H1 (cell line): ENCODE data around the gene FANCD2. TPM values are rescaled to one million over a fixed set of nuclear protein-coding genes. Genes with fewer than 3 reads are reported as not detected.

ENCODE experiments used
- CTCF ChIA-PET: fragments of 300-600 bp; sonication (Branson Sonifier 250); formaldehyde crosslinking; loops from one replicate; lab custom pipeline; 2021; ENCODE audit not compliant: partially characterized antibody; lab: Charles Lee
- POLR2A ChIA-PET: fragments of 300-600 bp; sonication (Branson Sonifier 250); formaldehyde crosslinking; loops from one replicate; lab custom pipeline; 2021; ENCODE audit warnings: inconsistent platforms; ENCODE audit not compliant: partially characterized antibody; lab: Charles Lee
- DNase-seq, 2 experiments: peaks; one replicate each; pipeline versions ENCODE4 v3.0.0 to v3.0.0-alpha.2; 2010 to 2022; ENCODE audit warnings: low spot score in 2 of 2, low read depth in 1 of 2, mixed read lengths in 1 of 2
- FAIRE-seq: peaks from 2 replicates; lab custom pipeline; 2011; peaks lifted over from hg19 to GRCh38; lab: Jason Lieb, UNC
- H2AFZ ChIP-seq: 2 replicates; pipeline ENCODE4 v1.8.1; 2012; ENCODE audit warnings: low read length, inconsistent platforms
- H2AK5ac ChIP-seq: 2 replicates; pipeline ENCODE4 v1.6.1; 2013; ENCODE audit warnings: low read depth, low read length
- H2BK120ac ChIP-seq: replicated peaks from 2 replicates; pipeline ENCODE3; 2013; ENCODE audit warnings: low read depth, low read length, inconsistent platforms
- H2BK12ac ChIP-seq: 2 replicates; pipeline ENCODE4 v1.6.1; 2013; ENCODE audit warnings: low read depth, low read length
- H2BK15ac ChIP-seq: 2 replicates; pipeline ENCODE4 v1.6.1; 2013; ENCODE audit warnings: low read length
- H2BK20ac ChIP-seq: 2 replicates; pipeline ENCODE4 v1.6.1; 2013; ENCODE audit warnings: low read length
- H2BK5ac ChIP-seq: 2 replicates; pipeline ENCODE4 v1.6.1; 2013; ENCODE audit warnings: low read depth, low read length
- H3K14ac ChIP-seq: 2 replicates; pipeline ENCODE4 v1.6.1; 2013; ENCODE audit warnings: inconsistent platforms; ENCODE audit not compliant: insufficient read length
- H3K18ac ChIP-seq: 2 replicates; pipeline ENCODE4 v1.6.1; 2013; ENCODE audit warnings: low read length; ENCODE audit errors: extremely low read depth
- H3K23ac ChIP-seq: 2 replicates; pipeline ENCODE4 v1.6.1; 2013; ENCODE audit warnings: inconsistent platforms; ENCODE audit not compliant: insufficient read length
- H3K23me2 ChIP-seq: 2 replicates; pipeline ENCODE4 v1.6.1; 2013; ENCODE audit warnings: low read depth, low read length
- H3K27ac ChIP-seq: 2 replicates; pipeline ENCODE4 v1.6.1; 2011; ENCODE audit warnings: low read depth, low read length, inconsistent platforms
- H3K27me3 ChIP-seq, 4 experiments: replicated peaks in 1 of 4; 1 replicate in 1 of 4; 2 replicates in 3 of 4; pipeline versions ENCODE4 v1.6.1 to v1.8.1; 2011 to 2013; ENCODE audit warnings: low read length in 3 of 4, mild to moderate bottlenecking in 3 of 4, inconsistent platforms in 2 of 4, mixed read lengths in 2 of 4, moderate library complexity in 1 of 4; ENCODE audit not compliant: control insufficient read depth in 3 of 4, insufficient read depth in 3 of 4; ENCODE audit errors: extremely low read depth in 1 of 4
- H3K36me3 ChIP-seq, 4 experiments: 2 replicates each; pipeline versions ENCODE4 v1.6.1 to v1.8.1; 2011 to 2013; ENCODE audit warnings: mild to moderate bottlenecking in 4 of 4, low read length in 3 of 4, moderate library complexity in 2 of 4, control low read depth in 1 of 4, inconsistent platforms in 1 of 4; ENCODE audit not compliant: insufficient read depth in 4 of 4, control insufficient read depth in 2 of 4
- H3K4ac ChIP-seq: replicated peaks from 2 replicates; pipeline ENCODE3; 2013; ENCODE audit warnings: low read length, low read depth, mixed read lengths, inconsistent platforms; ENCODE audit not compliant: insufficient read length
- H3K4me1 ChIP-seq, 4 experiments: replicated peaks in 1 of 4; 1 replicate in 1 of 4; 2 replicates in 3 of 4; pipeline versions ENCODE4 v1.6.1 to v1.8.1; 2011 to 2013; ENCODE audit warnings: low read length in 3 of 4, inconsistent platforms in 2 of 4, mixed read lengths in 1 of 4; ENCODE audit not compliant: insufficient read depth in 4 of 4, control insufficient read depth in 3 of 4
- H3K4me2 ChIP-seq, 2 experiments: 2 replicates each; pipeline versions ENCODE4 v1.6.1 to v1.8.1; 2011 to 2013; ENCODE audit warnings: low read depth in 2 of 2, low read length in 2 of 2, control low read depth in 1 of 2, inconsistent platforms in 1 of 2, mild to moderate bottlenecking in 1 of 2; ENCODE audit not compliant: insufficient read depth in 1 of 2
- H3K4me3 ChIP-seq, 4 experiments: fragments of 200-600, 300-600 bp in 1 of 4; sonication (generic), shearing (Covaris generic), sonication (Bioruptor Twin) in 1 of 4; 2 replicates each; pipeline versions ENCODE4 v1.5.1 to v1.8.1; 2011 to 2016; ENCODE audit warnings: low read length in 4 of 4, low read depth in 3 of 4, control low read depth in 2 of 4, inconsistent platforms in 2 of 4, mild to moderate bottlenecking in 2 of 4, mixed read lengths in 1 of 4, moderate library complexity in 1 of 4; ENCODE audit not compliant: insufficient read depth in 2 of 4; ENCODE audit errors: extremely low read depth in 1 of 4
- H3K56ac ChIP-seq: replicated peaks from 2 replicates; pipeline ENCODE3; 2013; ENCODE audit warnings: low read depth, mild to moderate bottlenecking, mixed read lengths, low read length, inconsistent platforms; ENCODE audit not compliant: insufficient read length
- H3K79me1 ChIP-seq: 2 replicates; pipeline ENCODE4 v1.6.1; 2013; ENCODE audit warnings: low read depth, low read length, control low read depth
- H3K79me2 ChIP-seq, 2 experiments: 2 replicates each; pipeline versions ENCODE4 v1.6.1 to v1.8.1; 2012 to 2013; ENCODE audit warnings: low read length in 2 of 2, mild to moderate bottlenecking in 2 of 2, inconsistent platforms in 1 of 2; ENCODE audit not compliant: insufficient read depth in 2 of 2, control insufficient read depth in 1 of 2
- H3K9ac ChIP-seq, 4 experiments: replicated peaks in 1 of 4; 1 replicate in 1 of 4; 2 replicates in 3 of 4; pipeline versions ENCODE4 v1.6.1 to v1.8.1; 2011 to 2013; ENCODE audit warnings: low read depth in 3 of 4, low read length in 3 of 4, control low read depth in 2 of 4, mild to moderate bottlenecking in 2 of 4, moderate library complexity in 2 of 4, inconsistent platforms in 1 of 4; ENCODE audit errors: extremely low read depth in 1 of 4
- H3K9me3 ChIP-seq, 2 experiments: 2 replicates each; pipeline versions ENCODE4 v1.6.1 to v1.8.1; 2012 to 2013; ENCODE audit warnings: mild to moderate bottlenecking in 2 of 2, moderate library complexity in 2 of 2, control low read depth in 1 of 2, inconsistent platforms in 1 of 2, low read depth in 1 of 2, low read length in 1 of 2, mixed read lengths in 1 of 2; ENCODE audit not compliant: insufficient read depth in 2 of 2
- H4K20me1 ChIP-seq, 2 experiments: replicated peaks in 1 of 2; 2 replicates each; pipeline versions ENCODE3 to v1.8.1; 2011 to 2013; ENCODE audit warnings: inconsistent platforms in 2 of 2, low read length in 2 of 2, mild to moderate bottlenecking in 1 of 2; ENCODE audit not compliant: insufficient read depth in 2 of 2, control insufficient read depth in 1 of 2
- H4K5ac ChIP-seq: 2 replicates; pipeline ENCODE4 v1.6.1; 2013; ENCODE audit warnings: low read length, low read depth, mixed read lengths, inconsistent platforms; ENCODE audit not compliant: insufficient read length
- H4K8ac ChIP-seq: 2 replicates; pipeline ENCODE4 v1.8.0; 2013; ENCODE audit warnings: mild to moderate bottlenecking, moderate library complexity, low read length, inconsistent platforms; ENCODE audit not compliant: insufficient read depth; ENCODE audit errors: extremely low read depth
- H4K91ac ChIP-seq: replicated peaks from 2 replicates; pipeline ENCODE3; 2013; ENCODE audit warnings: low read length, mixed read lengths, inconsistent platforms; ENCODE audit not compliant: insufficient read length
- ASH2L ChIP-seq: fragments of 200-600, 300-600 bp; sonication (generic); IDR thresholded peaks from one replicate; pipeline ENCODE4 v1.7.1; 2017; ENCODE audit warnings: low read length
- ATF3 ChIP-seq: IDR thresholded peaks from 2 replicates; pipeline ENCODE4 v1.6.1; 2011; ENCODE audit warnings: low read depth, mild to moderate bottlenecking, low read length; ENCODE audit not compliant: insufficient read depth
- BACH1 ChIP-seq: IDR thresholded peaks from 2 replicates; pipeline ENCODE4 v1.6.1; 2012; ENCODE audit warnings: low read length, improper control_type of control experiment
- BRCA1 ChIP-seq: IDR thresholded peaks from 2 replicates; pipeline ENCODE4 v1.6.1; 2012; ENCODE audit warnings: low read depth, low read length, improper control_type of control experiment
- CBX8 ChIP-seq: fragments of 300-800, 300-1000 bp; sonication (generic); IDR thresholded peaks from 2 replicates; pipeline ENCODE4 v1.7.1; 2016; ENCODE audit warnings: low read depth, low read length, borderline replicate concordance
- CHD1 ChIP-seq: IDR thresholded peaks from 2 replicates; pipeline ENCODE4 v1.6.1; 2012; ENCODE audit warnings: low read depth, low read length, improper control_type of control experiment
- CTBP2 ChIP-seq: IDR thresholded peaks from 2 replicates; pipeline ENCODE4 v1.7.0; 2011; ENCODE audit warnings: borderline replicate concordance, mild to moderate bottlenecking, moderate library complexity, mixed read lengths, low read length; ENCODE audit not compliant: insufficient read depth, insufficient read length
- HDAC2 ChIP-seq, 2 experiments: fragments of 300-600 bp in 1 of 2; sonication (generic) in 1 of 2; IDR thresholded peaks; 2 replicates each; pipeline ENCODE4 v1.6.1; 2011 to 2012; ENCODE audit warnings: low read depth in 2 of 2, low read length in 2 of 2, mild to moderate bottlenecking in 2 of 2, moderate library complexity in 2 of 2, borderline replicate concordance in 1 of 2, inconsistent platforms in 1 of 2
- NRF1 ChIP-seq: IDR thresholded peaks from 2 replicates; pipeline ENCODE4 v1.6.1; 2011; ENCODE audit warnings: mild to moderate bottlenecking, low read depth, low read length, improper control_type of control experiment
- POLR2AphosphoS5 ChIP-seq: IDR thresholded peaks from 2 replicates; pipeline ENCODE4 v1.6.1; 2011; ENCODE audit warnings: low read depth, low read length
- RXRA ChIP-seq: IDR thresholded peaks from 2 replicates; pipeline ENCODE4 v1.6.1; 2011; ENCODE audit warnings: low read depth, mild to moderate bottlenecking, low read length, moderate library complexity; ENCODE audit not compliant: insufficient read depth
- SRF ChIP-seq: IDR thresholded peaks from 2 replicates; pipeline ENCODE4 v1.6.1; 2011; ENCODE audit warnings: mild to moderate bottlenecking, low read depth, low read length, moderate library complexity
- TAF7 ChIP-seq: optimal IDR thresholded peaks from 2 replicates; pipeline ENCODE3; 2011; ENCODE audit warnings: low read depth, mild to moderate bottlenecking, inconsistent platforms, low read length, moderate library complexity, borderline replicate concordance
- WGBS, 2 experiments: shearing (Covaris generic) in 1 of 2; methylation state at CpG; one replicate each; pipeline versions ENCODE4 v1.1.6 to v1.1.7; 2013 to 2015; ENCODE audit warnings: low lambda C conversion rate in 2 of 2, mixed read lengths in 2 of 2, inconsistent platforms in 1 of 2, low coverage in 1 of 2, missing lambda C conversion rate in 1 of 2; ENCODE audit not compliant: insufficient replicate concordance in 2 of 2, insufficient coverage in 1 of 2, insufficient read length in 1 of 2; ENCODE audit errors: extremely low coverage in 1 of 2, missing lambda C conversion rate in 1 of 2; 5-methylcytosine and 5-hydroxymethylcytosine counted together
- polyA plus RNA-seq, 7 experiments: library from polyadenylated mRNA; depleted of rRNA in 3 of 7; stranded (reverse) in 5 of 7; unstranded in 2 of 7; fragments of >200 nt in 5 of 7; fragments of 200-250 nt in 2 of 7; gene quantifications; 1 replicate in 5 of 7; 2 replicates in 1 of 7; 4 replicates in 1 of 7; pipeline versions ENCODE4 v1.2.1 to v1.2.3, GENCODE V29; 2011 to 2013; ENCODE audit warnings: missing spikeins in 2 of 7, mixed read lengths in 2 of 7
- total RNA-seq: library from RNA; stranded (reverse); fragmentation: NEBNext Ultra II Directional; extraction: Animal tissue kit (Norgen Biotek cat#: 25700); gene quantifications from 2 replicates; pipeline ENCODE4 v1.2.1, GENCODE V29; 2021

Gene FANCD2
- total and polyA plus RNA-seq, 2 of the 8 experiments (the other 6 are each of a cell fraction or from before 2014, with no cell fraction given), result 33.1 to 77.8 TPM

- Histone ChIP-seq H3K36me3 (peaks cover 22 to 65% (median 55%) of the 10 kb centered on the region in 4 experiments), H3K4me2 (no peak overlapping the region), H3K23me2 (no peaks in the 10 kb centered on the region), H2BK20ac (no peak overlapping the region), H3K9ac (no peak overlapping the region), H3K56ac (no peak overlapping the region), H3K4me3 (no peak overlapping the region), H2AK5ac (no peak overlapping the region), H3K27me3 (no peaks in the 10 kb centered on the region), H3K14ac (no peak overlapping the region), H4K91ac (no peak overlapping the region), H2BK15ac (no peak overlapping the region), H3K4me1 (no peaks in the 10 kb centered on the region), H3K18ac (no peak overlapping the region), H4K20me1 (no peaks in the 10 kb centered on the region), H3K79me2 (no peaks in the 10 kb centered on the region), H4K8ac (no peak overlapping the region), H3K4ac (no peak overlapping the region), H2BK12ac (no peak overlapping the region), H3K27ac (no peak overlapping the region), H3K79me1 (no peaks in the 10 kb centered on the region), H4K5ac (no peak overlapping the region), H2BK120ac (no peak overlapping the region), H3K9me3 (no peaks in the 10 kb centered on the region), H3K23ac (no peak overlapping the region), H2BK5ac (no peak overlapping the region), H2AFZ (no peak overlapping the region)
- ChIA-PET POLR2A (interaction anchor here (0.7 to 0.9 kb wide), 2 partner anchors 11 to 16 kb away, joined by 3 read pairs; no protein-coding TSS in a partner anchor), CTCF (interaction anchor here (1.3 to 1.9 kb wide), 3 partner anchors 11 to 17 kb away, joined by 3 to 4 read pairs (median 3); no protein-coding TSS in a partner anchor)
- DNase-seq, result no peak
- no peak for FAIRE-seq
- no peak for TF ChIP-seq RXRA
- no peak for TF ChIP-seq TAF7
- no peak for TF ChIP-seq HDAC2 (IDR thresholded peaks at IDR 0.05; ENCODE audit: borderline replicate concordance in 1 of 2, low read depth in 2 of 2, low read length in 2 of 2)
- TF ChIP-seq SRF, result no peak
- TF ChIP-seq BACH1, result no peak
- no peak for TF ChIP-seq BRCA1
- no peak for TF ChIP-seq CBX8
- TF ChIP-seq ASH2L, result no peak
- no peak for TF ChIP-seq CHD1
- TF ChIP-seq ATF3, result no peak
- no peak for TF ChIP-seq NRF1
- no peak for TF ChIP-seq CTBP2
- TF ChIP-seq POLR2AphosphoS5, result no peak
- 92% methylated on average over 4 of the region's 4 CpGs; no CpG with 5 or more reads in 1 of the 2 experiments for WGBS, 2 experiments
These were observed 62.0 kb downstream of the FANCD2 start for GRCh38 chr3:10088256-10088655.
